CD4-positive, alpha-beta T cell (primary cell): ENCODE results near the gene ZFHX2. TPM values are rescaled to one million over a fixed set of nuclear protein-coding genes. Genes with fewer than 3 reads are reported as not detected.

ENCODE experiments used
- ATAC-seq: fragments of 200-7000 bp; cut with Tn5 transposase; one replicate; pipeline ENCODE4 v1.10.0; 2022; ENCODE audit warnings: mild to moderate bottlenecking; ENCODE audit not compliant: poor library complexity
- CTCF ChIA-PET: fragments of 350-600 bp; sonication (Branson Sonifier 250); formaldehyde crosslinking; loops from one replicate; lab custom pipeline; 2021; ENCODE audit warnings: antibody characterized with exemption, inconsistent platforms; lab: Charles Lee
- POLR2A ChIA-PET: fragments of 350-600 bp; sonication (Branson Sonifier 250); formaldehyde crosslinking; loops from one replicate; lab custom pipeline; 2021; ENCODE audit warnings: antibody characterized with exemption, inconsistent platforms; lab: Charles Lee
- DNase-seq, 14 experiments: peaks; one replicate each; pipeline ENCODE4 v3.0.0-alpha.2; 2013 to 2020; ENCODE audit warnings: mixed read lengths in 2 of 14
- H3K27ac ChIP-seq, 2 donors: one replicate each; pipeline versions ENCODE4 v1.5.1 to v1.7.0; 2013; ENCODE audit warnings: low read length in 2 of 2, low read depth in 1 of 2, mild to moderate bottlenecking in 1 of 2
- H3K27me3 ChIP-seq, 2 experiments: 1 replicate in 1 of 2; 2 replicates in 1 of 2; pipeline versions ENCODE4 v1.6.1 to v1.7.0; 2013; ENCODE audit warnings: low read length in 2 of 2, control low read depth in 1 of 2, mild to moderate bottlenecking in 1 of 2, moderate library complexity in 1 of 2; ENCODE audit not compliant: insufficient read depth in 2 of 2, control insufficient read depth in 1 of 2
- H3K36me3 ChIP-seq: one replicate; pipeline ENCODE4 v1.6.1; 2013; ENCODE audit warnings: low read length, control low read depth; ENCODE audit not compliant: insufficient read depth
- H3K4me1 ChIP-seq: one replicate; pipeline ENCODE4 v1.6.1; 2013; ENCODE audit warnings: low read length, control low read depth; ENCODE audit not compliant: insufficient read depth
- H3K4me3 ChIP-seq: one replicate; pipeline ENCODE4 v1.5.1; 2013; ENCODE audit warnings: mild to moderate bottlenecking, low read length, moderate library complexity
- H3K9me3 ChIP-seq, 2 experiments: 1 replicate in 1 of 2; 2 replicates in 1 of 2; pipeline versions ENCODE4 v1.6.1 to v1.7.0; 2013; ENCODE audit warnings: low read length in 2 of 2, mild to moderate bottlenecking in 2 of 2, control low read depth in 1 of 2, moderate library complexity in 1 of 2; ENCODE audit not compliant: control insufficient read depth in 1 of 2, insufficient read depth in 1 of 2
- H3K27ac Mint-ChIP-seq: one replicate; pipeline ENCODE4 v1.8.0; 2020; ENCODE audit warnings: mixed read lengths
- H3K27me3 Mint-ChIP-seq: one replicate; pipeline ENCODE4 v1.8.0; 2021; ENCODE audit warnings: mixed read lengths
- H3K36me3 Mint-ChIP-seq: one replicate; pipeline ENCODE4 v1.8.0; 2021; ENCODE audit warnings: low read depth, mixed read lengths
- H3K4me1 Mint-ChIP-seq: one replicate; pipeline ENCODE4 v1.8.0; 2021; ENCODE audit warnings: low read depth, mixed read lengths
- H3K4me3 Mint-ChIP-seq: one replicate; pipeline ENCODE4 v1.8.0; 2020; ENCODE audit warnings: mild to moderate bottlenecking, mixed read lengths
- H3K9me3 Mint-ChIP-seq: one replicate; pipeline ENCODE4 v1.8.0; 2020; ENCODE audit warnings: mixed read lengths
- intact Hi-C, 2 experiments: fragments of 100-400 bp; cut with DNase I in 1 of 2; cut with micrococcal nuclease in 1 of 2; formaldehyde crosslinking; loops; one replicate each; pipeline versions ENCODE4 v1.15.1 to v1.9.0; 2023 to 2025; cut with DNase I, micrococcal nuclease
- total RNA-seq, 174 experiments: library from RNA in 2 of 174; stranded (reverse) in 2 of 174; gene quantifications; one replicate each; pipeline ENCODE4 v1.2.3 and lab custom pipeline; 2021 to 2026
- TF ChIP-seq, protein P1 (sequence below): fragments of 200-600 bp; IDR thresholded peaks from one replicate; pipeline ENCODE4 v1.8.0; 2022; ENCODE audit warnings: antibody characterized with exemption, mild to moderate bottlenecking

ZFHX2 gene
- total RNA-seq, 2 experiments from 2014 or later = 0.19 to 0.22 TPM

DNA sequence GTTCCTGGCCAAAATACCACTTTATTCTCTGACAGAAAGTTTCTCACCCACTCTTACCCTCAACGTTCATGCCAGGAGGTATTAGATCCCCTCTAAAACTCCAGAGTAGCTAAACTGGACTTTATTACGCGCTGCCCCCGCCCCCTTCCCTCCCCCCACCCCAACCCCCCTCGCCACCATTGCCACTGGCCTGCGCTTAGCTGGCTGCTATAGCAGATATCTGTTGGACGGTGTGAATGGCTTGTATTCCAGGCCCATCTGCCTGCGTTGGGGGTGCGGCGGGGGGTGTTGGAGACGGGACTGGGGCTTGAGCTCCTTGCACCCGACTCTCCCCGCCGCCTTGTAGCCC, 3.9 kb upstream of the ZFHX2 start:
- peaks cover 46% of the 10 kb centered on the region for H3K4me1 ChIP-seq
- peak overlapping the region; percentile 94 for H3K4me3 ChIP-seq
- peak overlapping the region; percentile 99 for H3K4me3 Mint-ChIP-seq
- peaks cover 9% of the 10 kb centered on the region for H3K27me3 Mint-ChIP-seq
- ATAC-seq = no peak
- H3K9me3 ChIP-seq = no peaks in the 10 kb centered on the region
- H3K4me1 Mint-ChIP-seq = peaks cover 43% of the 10 kb centered on the region
- H3K36me3 ChIP-seq = peaks cover 23% of the 10 kb centered on the region
- CTCF ChIA-PET = interaction anchor here (2.0 kb wide), 1 partner anchor 77 kb away, joined by 8 read pairs; no protein-coding TSS in a partner anchor
- DNase-seq = no peak
- H3K36me3 Mint-ChIP-seq = peaks cover 20% of the 10 kb centered on the region
- peaks cover 6 to 7% of the 10 kb centered on the region in 2 experiments for H3K27me3 ChIP-seq
- POLR2A ChIA-PET = interaction anchor here (0.6 to 1.5 kb wide), 6 partner anchors 11 to 887 kb away, joined by 3 to 4 read pairs (median 3); partner anchors contain the start of genes C14orf119, NGDN and SDR39U1
- peak overlapping the region; percentile 87 to 89 for H3K27ac ChIP-seq
- intact Hi-C loops = loop anchor here (1.0 to 5.0 kb wide), 4 partner anchors 12 to 288 kb away; partner anchors contain the start of genes AP1G2 (in 1 of the 2) and PABPN1 (in 1 of the 2)
- peak overlapping the region; percentile 79 for H3K27ac Mint-ChIP-seq
- no peaks in the 10 kb centered on the region for H3K9me3 Mint-ChIP-seq
- TF ChIP-seq, protein P1, sequence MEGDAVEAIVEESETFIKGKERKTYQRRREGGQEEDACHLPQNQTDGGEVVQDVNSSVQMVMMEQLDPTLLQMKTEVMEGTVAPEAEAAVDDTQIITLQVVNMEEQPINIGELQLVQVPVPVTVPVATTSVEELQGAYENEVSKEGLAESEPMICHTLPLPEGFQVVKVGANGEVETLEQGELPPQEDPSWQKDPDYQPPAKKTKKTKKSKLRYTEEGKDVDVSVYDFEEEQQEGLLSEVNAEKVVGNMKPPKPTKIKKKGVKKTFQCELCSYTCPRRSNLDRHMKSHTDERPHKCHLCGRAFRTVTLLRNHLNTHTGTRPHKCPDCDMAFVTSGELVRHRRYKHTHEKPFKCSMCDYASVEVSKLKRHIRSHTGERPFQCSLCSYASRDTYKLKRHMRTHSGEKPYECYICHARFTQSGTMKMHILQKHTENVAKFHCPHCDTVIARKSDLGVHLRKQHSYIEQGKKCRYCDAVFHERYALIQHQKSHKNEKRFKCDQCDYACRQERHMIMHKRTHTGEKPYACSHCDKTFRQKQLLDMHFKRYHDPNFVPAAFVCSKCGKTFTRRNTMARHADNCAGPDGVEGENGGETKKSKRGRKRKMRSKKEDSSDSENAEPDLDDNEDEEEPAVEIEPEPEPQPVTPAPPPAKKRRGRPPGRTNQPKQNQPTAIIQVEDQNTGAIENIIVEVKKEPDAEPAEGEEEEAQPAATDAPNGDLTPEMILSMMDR = no peak

DNA sequence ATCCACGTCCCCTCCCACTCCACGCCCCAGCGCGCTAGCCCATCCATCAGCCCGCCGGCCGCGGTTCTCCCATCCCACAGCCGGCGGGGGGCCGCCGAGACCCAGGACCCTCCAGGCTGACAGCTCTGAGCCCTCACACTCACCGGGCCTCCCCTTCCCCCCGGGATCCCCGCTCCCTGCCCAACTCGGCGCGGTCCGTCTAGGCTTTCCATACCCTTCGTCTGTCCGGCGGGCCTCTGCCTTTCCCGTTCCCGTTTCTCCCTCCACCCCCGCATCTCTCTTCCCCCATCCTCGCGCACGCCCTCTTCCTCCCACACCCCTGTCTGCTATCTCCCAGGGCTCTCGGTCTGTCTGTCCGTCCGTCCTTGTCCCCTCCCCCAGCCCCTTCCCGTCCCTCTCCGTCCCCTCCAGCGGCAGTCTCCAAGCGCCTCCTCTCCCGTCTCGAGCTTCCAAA, 726 bp downstream of the ZFHX2 start:
- Histone ChIP-seq H3K9me3 (no peaks in the 10 kb centered on the region), H3K27ac (no peak overlapping the region), H3K4me3 (peak overlapping the region; percentile 77), H3K27me3 (peaks cover 12 to 18% of the 10 kb centered on the region in 2 experiments), H3K36me3 (no peaks in the 10 kb centered on the region), H3K4me1 (peaks cover 25% of the 10 kb centered on the region)
- DNase-seq (no peak), ATAC-seq (no peak)
- ChIA-PET CTCF (interaction anchor here (1.1 to 1.8 kb wide), 2 partner anchors 9 to 72 kb away, joined by 6 to 8 read pairs; no protein-coding TSS in a partner anchor), POLR2A (interaction anchor here (1.0 to 1.1 kb wide), 2 partner anchors 248 to 249 kb away, joined by 3 read pairs; partner anchors contain the start of gene PPP1R3E)
- intact Hi-C loops = no loop called here
- no peaks in the 10 kb centered on the region for H3K9me3 Mint-ChIP-seq
- H3K27me3 Mint-ChIP-seq = peaks cover 9% of the 10 kb centered on the region
- TF ChIP-seq, protein P1 = no peak
- no peak overlapping the region for H3K4me3 Mint-ChIP-seq
- H3K36me3 Mint-ChIP-seq = no peaks in the 10 kb centered on the region
- H3K27ac Mint-ChIP-seq = no peak overlapping the region
- peaks cover 19% of the 10 kb centered on the region for H3K4me1 Mint-ChIP-seq

DNA sequence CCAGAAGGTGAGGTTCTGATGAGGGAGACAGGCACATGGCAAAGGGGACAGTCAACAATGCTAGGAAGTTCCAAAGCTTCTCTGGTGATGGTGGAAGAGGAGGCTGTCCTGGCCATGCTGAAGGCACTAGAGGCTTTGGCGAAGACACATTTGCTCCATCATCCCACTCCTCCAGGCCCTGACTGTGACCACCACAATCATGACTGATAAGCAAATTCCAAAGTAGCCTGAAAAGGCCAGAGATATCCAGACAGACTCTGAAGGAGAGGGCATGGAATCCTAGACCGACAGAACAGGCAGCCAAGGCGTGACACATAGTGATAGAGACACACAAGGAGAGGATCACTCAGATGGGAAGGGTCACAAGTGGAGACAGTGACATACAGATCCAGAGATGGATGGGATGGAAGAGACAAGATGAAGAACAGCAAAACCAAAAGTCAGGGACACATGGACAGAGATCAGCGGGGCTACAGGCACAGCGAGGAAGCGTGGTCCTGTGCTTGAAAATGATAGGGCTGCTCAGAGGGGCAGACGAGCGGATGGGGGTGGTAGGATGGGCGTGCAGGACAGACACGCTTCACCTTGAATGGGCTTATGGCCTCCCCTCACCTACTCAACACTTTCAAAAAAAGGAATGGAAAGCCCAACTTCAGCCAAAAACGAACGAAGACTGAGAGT, 1.3 kb downstream of the ZFHX2 start:
- Mint-ChIP-seq H3K4me1 (peaks cover 13% of the 10 kb centered on the region), H3K9me3 (no peaks in the 10 kb centered on the region), H3K4me3 (no peak overlapping the region), H3K27ac (no peak overlapping the region), H3K36me3 (no peaks in the 10 kb centered on the region), H3K27me3 (peaks cover 9% of the 10 kb centered on the region)
- DNase-seq (no peak), ATAC-seq (no peak)
- POLR2A ChIA-PET = interaction anchor here (0.6 to 1.1 kb wide), 3 partner anchors 72 to 248 kb away, joined by 3 read pairs; partner anchors contain the start of gene PPP1R3E
- Histone ChIP-seq H3K27ac (no peak overlapping the region), H3K36me3 (no peaks in the 10 kb centered on the region), H3K4me1 (peaks cover 20% of the 10 kb centered on the region), H3K27me3 (peaks cover 12 to 18% of the 10 kb centered on the region in 2 experiments), H3K9me3 (no peaks in the 10 kb centered on the region), H3K4me3 (peak overlapping the region; percentile 77)
- intact Hi-C loops = no loop called here
- CTCF ChIA-PET = interaction anchor here (1.1 to 2.5 kb wide), 3 partner anchors 9 to 11 kb away, joined by 4 to 11 read pairs (median 6); no protein-coding TSS in a partner anchor
- TF ChIP-seq, protein P1 = no peak
